CD4-positive, alpha-beta T cell treated with Interleukin-17A for 1 hour (primary cell): ENCODE data around the gene FARS2.

Experiments
- DNase-seq: peaks from one replicate; pipeline ENCODE4 v3.0.0-alpha.2; 2020

FARS2 gene

DNA sequence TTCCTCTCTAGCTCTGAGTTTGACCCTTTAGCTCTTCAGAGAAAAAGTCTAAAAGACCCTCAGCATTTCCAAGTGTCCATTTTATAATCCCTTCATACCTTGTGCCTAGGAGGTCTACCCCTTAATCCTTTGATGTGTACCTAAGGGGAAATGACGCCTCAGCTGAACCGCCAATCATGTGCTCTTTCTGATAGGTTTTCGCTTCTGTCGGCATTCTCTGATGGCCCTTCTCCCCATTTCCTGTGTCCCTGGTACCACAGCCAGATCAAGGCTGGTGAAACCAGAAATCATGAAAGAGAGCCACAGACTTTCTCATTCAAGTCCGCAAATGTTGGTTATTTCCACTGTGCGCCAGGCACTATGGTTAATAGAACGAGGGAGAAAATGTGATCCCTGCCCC, 333.9 kb downstream of the FARS2 start:
- no peak for DNase-seq

DNA sequence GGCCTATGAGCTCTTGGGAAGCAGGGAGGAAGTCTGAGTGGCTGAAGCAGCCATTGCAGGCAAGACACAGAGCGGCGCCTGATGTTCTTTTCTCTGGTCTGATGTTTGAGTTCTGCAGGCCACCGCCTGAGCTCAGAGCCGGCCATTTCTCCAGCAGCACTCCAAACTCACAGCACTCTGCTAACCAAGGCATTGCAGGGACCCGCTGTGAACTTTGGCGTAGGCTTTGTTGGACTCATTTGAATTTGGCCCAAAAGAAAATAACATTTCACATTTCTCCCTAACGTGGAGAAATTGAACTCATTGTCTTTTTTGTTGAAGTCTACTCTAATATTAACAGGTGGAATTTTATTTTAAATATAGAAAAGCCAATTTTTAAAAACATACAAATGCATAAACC, 336.1 kb downstream of the FARS2 start:
- DNase-seq: no peak

DNA sequence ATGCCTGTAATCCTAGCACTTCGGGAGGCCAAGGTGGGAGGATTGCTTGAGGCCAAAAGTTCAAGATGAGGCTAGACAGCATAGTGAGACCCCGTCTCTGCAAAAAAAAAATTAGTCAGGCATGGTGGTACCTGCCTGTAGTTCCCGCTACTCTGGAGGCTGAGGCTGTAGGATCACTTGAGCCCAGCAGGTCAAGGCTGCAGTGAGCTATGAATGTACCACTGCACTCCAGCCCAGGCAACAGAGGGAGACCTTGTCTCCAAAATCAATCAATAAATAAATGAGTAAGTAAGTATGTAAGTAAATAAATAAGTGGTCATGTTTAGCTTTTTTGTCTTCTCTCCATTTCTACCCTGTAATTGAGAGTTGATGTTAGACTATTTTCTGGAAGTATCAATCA, 336.8 kb downstream of the FARS2 start:
- DNase-seq: no peak

DNA sequence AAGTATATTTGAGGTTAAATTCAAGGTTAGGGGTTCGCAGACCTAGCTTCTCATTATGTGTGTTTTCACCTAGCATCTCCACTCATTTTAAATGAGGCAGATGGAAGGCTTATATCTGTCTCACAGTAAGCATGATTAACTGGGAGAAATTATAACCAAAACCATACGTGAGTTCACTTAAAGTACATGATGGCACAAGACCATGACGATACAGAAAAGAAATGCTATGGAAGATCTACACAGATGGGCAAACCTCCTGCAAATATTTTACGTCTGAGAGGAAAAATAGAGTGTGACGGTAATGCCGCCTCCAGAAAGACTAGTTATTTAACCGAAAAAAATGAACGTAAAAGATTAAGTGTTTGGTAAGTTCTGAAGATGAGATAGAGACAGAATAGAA, 337.8 kb downstream of the FARS2 start:
- DNase-seq: no peak

- DNase-seq: no peak
Observed at GRCh38 chr6:5605937-5606336, 344.6 kb downstream of the FARS2 start.

DNA sequence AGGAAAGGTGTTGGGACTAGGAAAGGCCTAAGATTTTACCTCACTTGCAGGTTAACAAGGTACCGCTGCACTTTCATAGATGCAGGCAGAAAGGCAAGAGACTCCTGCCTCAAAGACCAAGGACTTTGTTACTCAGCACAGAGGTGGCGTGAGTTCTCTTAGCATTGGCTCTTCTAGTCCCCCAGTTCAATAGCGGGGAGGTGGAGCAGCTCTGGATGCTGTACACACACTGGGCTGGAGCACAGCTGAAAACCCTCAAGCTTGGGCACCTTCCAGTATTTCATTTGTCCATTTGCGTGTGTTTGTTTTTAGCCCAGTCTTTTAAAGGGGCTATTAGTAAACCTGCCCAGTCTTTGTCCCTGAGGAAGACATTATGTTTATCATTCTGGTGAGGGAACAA, 345.2 kb downstream of the FARS2 start:
- no peak for DNase-seq

DNA sequence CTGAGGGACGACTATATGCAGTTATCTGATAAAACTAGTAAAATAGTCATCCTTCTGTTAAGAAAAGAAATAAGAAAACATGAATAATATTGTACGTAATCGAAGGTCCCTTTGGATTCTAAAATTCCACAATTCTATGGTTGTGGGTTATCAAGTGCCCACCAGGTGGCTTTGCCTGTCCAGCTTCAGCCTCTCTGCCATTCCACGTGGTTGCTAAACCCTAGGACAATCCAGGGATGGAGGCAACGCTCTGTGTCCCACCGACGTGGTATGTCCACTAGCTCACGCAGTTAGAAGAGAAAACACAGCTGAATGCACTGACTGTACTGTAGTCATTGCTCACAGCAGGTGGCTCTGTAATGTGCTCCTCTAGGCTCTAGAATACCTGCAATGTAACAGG, 349.3 kb downstream of the FARS2 start:
- DNase-seq: no peak

- no peak for DNase-seq
Observed at GRCh38 chr6:5617179-5617578, 355.9 kb downstream of the FARS2 start.

GRCh38 chr6:5619249-5619648, 357.9 kb downstream of the FARS2 start:
- DNase-seq: peak; percentile 55

DNA sequence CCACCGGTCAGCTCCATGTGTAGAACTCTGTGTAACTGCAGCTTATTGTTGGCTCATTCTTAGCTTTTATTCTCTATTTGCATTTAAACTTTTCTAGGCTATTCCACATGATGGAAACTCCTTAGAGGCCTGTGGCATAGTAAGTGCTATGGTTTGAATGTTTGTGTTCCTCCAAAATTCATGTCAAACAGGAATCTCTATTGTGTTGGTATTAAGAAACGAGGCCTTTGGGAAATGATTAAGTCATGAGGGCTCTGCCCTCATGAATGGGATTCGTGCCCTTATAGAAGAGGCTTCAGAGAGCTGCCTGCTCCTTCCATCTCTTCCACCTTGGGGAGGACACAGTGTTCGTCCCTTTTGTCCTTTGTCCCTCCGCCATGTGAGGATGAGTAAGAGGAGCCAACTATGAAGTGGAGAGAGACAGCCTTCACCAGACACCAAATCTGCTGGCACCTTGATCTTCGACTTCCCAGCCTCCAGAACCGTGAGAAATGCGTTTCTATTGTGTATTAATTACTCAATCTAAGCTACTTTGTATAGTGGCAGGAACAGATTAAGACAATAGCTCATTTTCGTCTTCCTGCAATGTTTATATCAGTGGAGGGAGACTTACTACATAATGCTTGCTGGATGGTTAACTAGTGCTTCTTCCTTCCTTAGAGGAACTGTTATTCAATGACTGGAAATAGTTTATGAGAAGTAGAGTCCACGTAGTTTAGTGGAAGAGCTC, 361.1 kb downstream of the FARS2 start:
- DNase-seq: no peak

DNA sequence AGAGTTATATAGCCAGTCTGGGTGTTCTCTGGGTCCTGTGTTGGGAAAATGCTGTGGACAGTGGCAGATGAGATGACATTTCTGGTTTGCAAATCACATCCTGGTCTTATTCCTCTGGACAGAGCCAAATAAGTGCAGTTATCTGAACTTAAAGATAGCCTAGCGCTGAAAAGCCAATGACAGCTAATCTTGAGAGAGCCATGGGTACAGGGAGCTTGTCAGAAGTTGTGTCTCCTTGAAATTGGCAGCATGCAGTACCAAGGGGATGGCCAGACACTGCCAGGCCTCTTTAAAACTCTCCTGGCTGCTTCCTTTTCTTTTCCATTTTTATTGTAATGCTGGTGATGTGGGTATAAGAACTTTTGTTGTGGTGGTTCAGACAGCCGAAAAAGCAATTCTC, 362.5 kb downstream of the FARS2 start:
- no peak for DNase-seq

GRCh38 chr6:5624256-5624655, 362.9 kb downstream of the FARS2 start:
- no peak for DNase-seq

DNA sequence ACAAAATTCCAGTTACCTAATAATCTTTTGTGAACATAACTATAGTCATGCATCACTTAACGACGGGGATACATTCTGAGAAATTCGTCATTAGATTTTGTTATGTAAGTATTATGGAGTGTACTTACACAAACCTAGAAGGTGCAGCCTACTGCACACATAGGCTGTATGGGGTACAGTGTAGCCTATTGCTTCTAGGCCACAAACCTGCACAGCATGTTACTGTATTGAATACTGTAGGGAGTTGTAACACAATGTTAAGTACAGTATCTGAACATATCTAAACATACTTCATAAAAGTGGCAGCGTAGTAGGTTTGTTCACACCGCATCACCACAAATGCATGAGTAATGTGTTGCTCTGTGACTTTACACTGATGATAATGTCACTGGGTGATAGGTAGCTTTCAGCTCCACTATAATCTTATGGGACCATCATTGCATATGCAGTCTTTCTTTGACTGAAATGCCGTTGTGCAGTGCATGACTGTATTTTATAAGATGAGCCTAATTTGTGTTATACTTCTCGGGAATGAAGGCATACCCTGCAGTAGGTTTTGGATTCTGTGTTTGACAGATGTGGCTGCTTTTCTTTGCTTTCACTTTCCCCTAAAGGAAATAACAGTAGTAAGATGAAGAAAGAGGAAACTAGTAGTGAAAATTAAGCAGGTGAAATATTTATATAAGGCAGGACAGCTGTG, 365.6 kb downstream of the FARS2 start:
- peak; percentile 10 for DNase-seq

DNA sequence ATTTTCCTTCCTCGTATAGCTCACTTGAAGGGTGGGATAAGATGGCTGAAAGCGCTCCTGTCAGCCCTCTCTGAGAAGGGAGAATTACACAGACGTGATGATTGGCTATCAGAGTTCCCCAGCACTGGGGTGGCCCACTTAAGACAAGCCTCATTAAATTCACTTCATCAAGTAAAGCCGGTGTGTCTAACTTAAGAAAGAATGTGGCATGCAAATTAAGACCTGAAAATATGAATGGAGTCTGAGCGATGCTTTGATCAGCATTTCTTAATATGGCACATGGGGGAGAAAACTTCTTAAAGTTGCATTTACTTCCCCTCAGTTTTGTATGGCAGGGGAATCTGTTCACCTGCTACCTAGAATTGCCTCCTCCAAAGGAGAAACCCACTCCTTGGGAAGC, 369.3 kb downstream of the FARS2 start:
- no peak for DNase-seq

DNA sequence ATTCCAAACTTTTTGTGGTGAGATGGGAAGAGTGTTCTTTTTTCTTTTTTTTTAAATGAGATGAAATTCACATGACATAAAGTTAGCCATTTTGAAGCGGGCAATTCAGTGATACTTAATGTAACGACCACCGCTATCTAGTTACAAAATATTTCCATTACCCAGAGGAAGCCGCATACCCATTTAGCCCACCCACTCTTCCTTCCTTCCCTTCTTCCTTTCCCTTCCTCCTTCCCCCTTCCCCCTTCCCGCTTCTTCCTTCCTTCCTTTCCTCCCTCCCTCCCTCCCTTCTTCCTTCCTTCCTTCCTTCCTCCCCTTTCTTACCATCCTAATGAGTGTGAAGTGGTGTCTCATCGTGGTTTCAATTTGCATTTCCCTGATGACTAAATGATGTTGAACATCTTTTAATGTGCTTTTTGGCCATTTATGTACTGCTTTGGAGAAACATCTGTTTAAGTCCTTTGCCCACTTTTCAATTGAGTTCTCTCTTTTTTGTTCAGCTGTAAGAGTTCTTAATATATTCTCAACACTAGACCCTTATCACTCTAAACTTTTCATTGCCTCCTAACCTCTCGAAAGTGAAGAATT, 371.1 kb downstream of the FARS2 start:
- no peak for DNase-seq

DNA sequence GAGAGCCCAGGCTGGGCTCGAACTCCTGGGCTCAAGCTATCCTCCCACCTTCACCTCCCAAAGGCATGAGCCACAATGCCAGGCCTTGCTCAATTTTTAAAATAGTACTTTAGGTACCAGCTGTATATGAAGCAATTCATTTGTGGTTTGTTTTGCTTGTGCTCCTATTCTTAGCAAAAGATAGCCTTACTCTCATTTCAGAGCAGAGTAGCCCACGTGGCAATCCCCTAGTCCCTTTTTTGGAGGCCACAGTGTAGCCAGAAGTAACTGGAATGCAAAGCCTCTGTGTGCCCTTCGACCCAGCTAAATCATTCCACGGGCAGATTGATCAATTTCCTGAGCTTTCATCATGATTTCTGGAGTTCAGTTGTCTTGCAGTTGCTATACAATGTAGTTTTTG, 373.2 kb downstream of the FARS2 start:
- no peak for DNase-seq

DNA sequence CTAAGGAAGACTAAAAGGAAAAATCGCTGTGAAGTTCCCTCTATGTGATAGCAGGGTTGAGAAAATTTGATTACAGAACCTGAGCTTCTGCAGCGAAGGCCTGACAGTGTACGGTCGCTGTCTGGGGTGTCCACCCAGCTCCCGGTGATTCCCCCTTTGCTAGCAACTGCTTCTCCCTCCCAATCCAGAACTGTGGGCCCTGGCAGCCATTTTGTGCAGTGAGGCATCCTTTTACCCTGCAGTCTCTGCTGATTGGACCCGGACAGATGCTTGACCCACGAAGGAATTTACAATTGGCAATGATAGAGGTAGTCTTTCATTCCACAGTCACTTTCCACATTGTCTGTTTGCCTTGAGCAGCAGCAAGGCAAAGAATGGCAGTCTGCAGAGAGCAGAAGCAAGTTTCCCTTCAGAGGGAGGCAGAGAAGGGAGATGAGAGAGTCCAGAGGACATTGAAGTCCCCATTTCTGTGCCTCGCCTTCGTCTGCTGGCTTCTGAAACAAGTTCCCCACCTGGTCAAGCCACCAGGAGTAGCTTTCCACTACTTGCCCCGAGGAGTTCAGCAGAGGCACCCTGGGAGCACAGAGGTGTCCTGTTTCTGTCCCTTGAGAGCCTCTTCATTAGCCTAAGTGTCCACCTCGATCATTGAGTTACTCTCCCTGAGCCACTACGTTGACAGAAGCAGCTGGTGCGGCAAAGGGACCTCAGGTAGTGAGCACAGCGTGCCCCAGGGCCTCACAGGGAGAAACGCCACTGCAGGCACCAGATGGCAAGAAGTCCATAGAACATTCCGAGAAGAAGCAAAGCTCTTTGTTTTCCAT, 375.1 kb downstream of the FARS2 start:
- no peak for DNase-seq

DNA sequence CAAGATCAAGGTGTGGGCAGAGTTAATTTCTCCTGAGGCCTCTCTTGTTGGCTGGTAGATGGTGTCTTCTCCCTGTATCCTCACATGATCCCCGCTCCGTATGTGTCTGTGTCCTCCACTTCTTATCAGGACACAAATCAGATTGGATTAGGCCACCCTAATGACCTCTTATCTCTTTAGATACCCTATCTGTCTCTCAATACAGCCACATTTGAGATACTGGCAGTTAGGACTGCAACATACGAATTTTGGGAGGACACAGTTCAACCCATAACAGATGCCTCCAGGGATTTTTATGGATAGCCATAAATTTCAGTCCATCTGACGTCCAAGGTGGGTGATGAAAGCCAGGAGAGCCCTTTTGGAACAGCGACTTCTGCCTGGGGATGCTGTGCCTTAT, 376.4 kb downstream of the FARS2 start:
- DNase-seq: no peak

DNA sequence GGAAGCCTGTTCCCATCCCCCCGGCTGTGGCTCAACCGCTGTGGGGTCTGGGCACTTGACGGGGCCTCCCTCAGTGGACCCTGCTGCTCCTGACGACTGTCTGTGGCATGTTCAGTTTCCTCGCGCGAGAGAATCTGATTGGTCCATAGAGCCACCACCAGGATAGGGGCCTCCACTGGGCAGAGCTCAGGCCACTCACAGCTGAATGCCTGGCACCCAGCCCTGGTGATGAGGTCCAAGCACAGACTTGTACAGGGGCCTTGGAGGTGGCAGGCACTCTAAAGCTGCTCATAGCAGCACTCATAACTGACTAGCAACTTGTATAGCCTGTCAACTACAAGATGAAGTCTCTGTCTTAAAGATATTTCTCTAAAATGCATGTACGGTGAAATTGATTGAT, 377.4 kb downstream of the FARS2 start:
- DNase-seq: no peak

DNA sequence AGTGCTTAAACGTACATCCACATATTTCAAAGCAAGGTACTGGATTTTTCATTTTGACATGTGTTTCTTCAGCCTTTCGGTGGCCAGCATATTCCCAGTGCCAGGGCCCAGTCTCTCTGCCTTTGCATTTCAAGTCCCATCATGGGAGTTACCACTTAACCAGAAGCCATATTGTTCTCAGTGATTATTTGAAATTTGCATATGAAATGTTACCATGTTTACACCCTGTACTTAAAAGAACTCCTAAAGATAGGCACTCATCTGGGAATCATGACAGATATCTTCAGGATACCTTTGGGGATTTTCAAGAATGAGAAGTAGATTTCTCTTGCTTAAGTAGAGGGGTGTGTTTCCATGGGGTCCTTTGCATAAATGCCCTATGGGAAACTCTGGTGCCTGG, 377.9 kb downstream of the FARS2 start:
- no peak for DNase-seq

- DNase-seq: no peak
Observed at GRCh38 chr6:5640614-5641013, 379.3 kb downstream of the FARS2 start.

DNA sequence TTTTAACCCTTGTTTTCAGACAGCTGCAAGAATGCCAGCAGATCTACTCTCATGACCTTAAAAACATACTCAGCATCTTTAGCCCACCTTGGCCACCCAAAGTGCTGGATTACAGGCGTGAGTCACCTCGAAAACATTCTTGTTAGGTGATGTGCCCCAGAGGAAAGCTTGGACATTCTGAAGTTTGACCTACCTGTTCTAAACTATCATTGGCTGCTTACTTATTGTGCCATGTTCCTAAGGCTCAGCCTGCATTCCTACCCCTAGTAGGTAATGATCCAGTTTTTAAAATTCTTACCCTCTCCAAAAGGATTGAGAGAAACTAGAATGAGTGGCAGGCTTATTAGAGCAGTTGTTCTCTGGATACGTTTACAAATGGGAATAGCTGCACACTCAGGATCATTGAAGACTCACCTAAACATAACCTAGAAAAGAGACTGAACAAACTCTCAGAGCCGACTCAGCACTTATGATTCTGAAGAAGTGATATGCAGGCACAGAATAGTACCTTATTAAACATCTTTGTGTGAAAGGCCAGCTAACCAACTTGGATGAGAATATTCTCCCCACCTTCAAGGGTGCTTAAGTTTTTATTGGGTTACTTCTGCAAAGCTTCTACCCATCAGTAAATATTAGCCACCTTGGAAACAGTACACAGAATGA, 383.3 kb downstream of the FARS2 start:
- DNase-seq: no peak
